Type B pancreatic cell (in vitro differentiated cells): ENCODE data around the gene UBE2E1. TPM values are rescaled to one million over a fixed set of nuclear protein-coding genes. Genes with fewer than 3 reads are reported as not detected.
A peak's percentile ranks its signal among the peaks of the same experiment; 100 is the strongest.

Source experiments
- DNase-seq: peaks from one replicate; pipeline ENCODE4 v3.0.0; 2021; ENCODE audit warnings: mixed read lengths; ENCODE audit not compliant: unreplicated experiment; ENCODE audit errors: extremely low spot score
- H3K27ac Mint-ChIP-seq: 2 replicates; pipeline ENCODE4 v1.8.0; 2021; ENCODE audit warnings: mild to moderate bottlenecking, mixed read lengths
- H3K27me3 Mint-ChIP-seq: 2 replicates; pipeline ENCODE4 v1.8.0; 2021; ENCODE audit warnings: mixed read lengths
- H3K36me3 Mint-ChIP-seq: 2 replicates; pipeline ENCODE4 v1.8.0; 2021; ENCODE audit warnings: mixed read lengths
- H3K4me1 Mint-ChIP-seq: one replicate; pipeline ENCODE4 v1.8.0; 2021; ENCODE audit warnings: mixed read lengths; ENCODE audit not compliant: unreplicated experiment
- H3K4me3 Mint-ChIP-seq: 2 replicates; pipeline ENCODE4 v1.8.0; 2021; ENCODE audit warnings: mild to moderate bottlenecking, mixed read lengths
- H3K9me3 Mint-ChIP-seq: 2 replicates; pipeline ENCODE4 v1.8.0; 2021; ENCODE audit warnings: mixed read lengths
- CTCF ChIP-seq: fragments of 200-600 bp; sonication (generic); conservative IDR thresholded peaks from 2 replicates; pipeline ENCODE4 v1.5.0; 2021; ENCODE audit warnings: antibody characterized with exemption, mild to moderate bottlenecking
- total RNA-seq: library from RNA; stranded (reverse); gene quantifications from 2 replicates; pipeline ENCODE4 v1.2.1, GENCODE V29; 2021; ENCODE audit warnings: low replicate concordance

Gene UBE2E1
- total RNA-seq, 1 donor from 2014 or later = 110 TPM

GRCh38 chr3:23885210-23885609, 79.5 kb downstream of the UBE2E1 start:
- H3K9me3 Mint-ChIP-seq = no peaks in the 10 kb centered on the region
- H3K27ac Mint-ChIP-seq = no peak overlapping the region
- peaks cover 2% of the 10 kb centered on the region for H3K4me1 Mint-ChIP-seq
- H3K36me3 Mint-ChIP-seq = peaks cover 31% of the 10 kb centered on the region
- no peaks in the 10 kb centered on the region for H3K27me3 Mint-ChIP-seq
- TF ChIP-seq CTCF = no peak
- DNase-seq = no peak
- H3K4me3 Mint-ChIP-seq = no peak overlapping the region

GRCh38 chr3:23886311-23886710, 80.6 kb downstream of the UBE2E1 start:
- no peak overlapping the region for H3K27ac Mint-ChIP-seq
- H3K4me3 Mint-ChIP-seq = no peak overlapping the region
- H3K36me3 Mint-ChIP-seq = peaks cover 33% of the 10 kb centered on the region
- H3K4me1 Mint-ChIP-seq = peaks cover 5% of the 10 kb centered on the region
- DNase-seq = no peak
- no peak for TF ChIP-seq CTCF
- no peaks in the 10 kb centered on the region for H3K27me3 Mint-ChIP-seq
- no peaks in the 10 kb centered on the region for H3K9me3 Mint-ChIP-seq

GRCh38 chr3:23888617-23889228, 83.0 kb downstream of the UBE2E1 start:
- H3K27ac Mint-ChIP-seq = no peak overlapping the region
- peak; percentile 91 for TF ChIP-seq CTCF
- H3K9me3 Mint-ChIP-seq = no peaks in the 10 kb centered on the region
- H3K4me3 Mint-ChIP-seq = no peak overlapping the region
- H3K36me3 Mint-ChIP-seq = peaks cover 30% of the 10 kb centered on the region
- H3K27me3 Mint-ChIP-seq = no peaks in the 10 kb centered on the region
- H3K4me1 Mint-ChIP-seq = peaks cover 5% of the 10 kb centered on the region
- no peak for DNase-seq

GRCh38 chr3:23889386-23889785, 83.6 kb downstream of the UBE2E1 start:
- Mint-ChIP-seq H3K27me3 (no peaks in the 10 kb centered on the region), H3K27ac (no peak overlapping the region), H3K36me3 (peaks cover 37% of the 10 kb centered on the region), H3K4me3 (no peak overlapping the region), H3K4me1 (peaks cover 5% of the 10 kb centered on the region), H3K9me3 (no peaks in the 10 kb centered on the region)
- TF ChIP-seq CTCF = no peak
- DNase-seq = no peak

GRCh38 chr3:23889950-23890349, 84.2 kb downstream of the UBE2E1 start:
- Mint-ChIP-seq H3K27ac (no peak overlapping the region), H3K4me3 (no peak overlapping the region), H3K9me3 (no peaks in the 10 kb centered on the region), H3K4me1 (peaks cover 5% of the 10 kb centered on the region), H3K36me3 (peaks cover 42% of the 10 kb centered on the region), H3K27me3 (no peaks in the 10 kb centered on the region)
- no peak for DNase-seq
- no peak for TF ChIP-seq CTCF
